ENCODE measurements around the gene TBC1D22A.

TBC1D22A gene

DNA sequence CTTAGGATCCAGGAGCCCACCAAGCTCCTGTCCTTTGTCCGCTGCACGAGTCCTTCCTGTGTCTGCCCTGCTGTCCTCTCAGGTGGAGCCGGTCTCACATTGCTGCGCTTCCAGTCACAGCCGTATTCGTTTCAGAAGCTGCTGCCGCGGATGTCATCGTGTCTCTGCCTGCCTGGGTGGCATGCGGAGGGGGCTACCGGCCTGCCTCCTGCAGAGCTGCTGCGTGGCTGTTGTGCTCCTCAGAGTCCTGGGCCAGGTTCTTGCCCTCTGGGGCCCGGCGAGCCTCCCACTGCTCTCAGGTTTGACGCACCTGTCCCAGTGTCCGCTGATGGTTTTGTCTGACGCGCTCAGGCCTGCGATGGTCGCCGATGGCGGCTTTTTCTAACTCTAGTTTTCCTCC is 254.2 kb downstream of the TBC1D22A start:
- H3K9me3 ChIP-seq = no peaks in the 10 kb centered on the region
- TF ChIP-seq, protein P1, sequence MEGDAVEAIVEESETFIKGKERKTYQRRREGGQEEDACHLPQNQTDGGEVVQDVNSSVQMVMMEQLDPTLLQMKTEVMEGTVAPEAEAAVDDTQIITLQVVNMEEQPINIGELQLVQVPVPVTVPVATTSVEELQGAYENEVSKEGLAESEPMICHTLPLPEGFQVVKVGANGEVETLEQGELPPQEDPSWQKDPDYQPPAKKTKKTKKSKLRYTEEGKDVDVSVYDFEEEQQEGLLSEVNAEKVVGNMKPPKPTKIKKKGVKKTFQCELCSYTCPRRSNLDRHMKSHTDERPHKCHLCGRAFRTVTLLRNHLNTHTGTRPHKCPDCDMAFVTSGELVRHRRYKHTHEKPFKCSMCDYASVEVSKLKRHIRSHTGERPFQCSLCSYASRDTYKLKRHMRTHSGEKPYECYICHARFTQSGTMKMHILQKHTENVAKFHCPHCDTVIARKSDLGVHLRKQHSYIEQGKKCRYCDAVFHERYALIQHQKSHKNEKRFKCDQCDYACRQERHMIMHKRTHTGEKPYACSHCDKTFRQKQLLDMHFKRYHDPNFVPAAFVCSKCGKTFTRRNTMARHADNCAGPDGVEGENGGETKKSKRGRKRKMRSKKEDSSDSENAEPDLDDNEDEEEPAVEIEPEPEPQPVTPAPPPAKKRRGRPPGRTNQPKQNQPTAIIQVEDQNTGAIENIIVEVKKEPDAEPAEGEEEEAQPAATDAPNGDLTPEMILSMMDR (IDR thresholded peaks at IDR 0.05) = no peak
- intact Hi-C loops (cut with DNase I; ENCODE audit: low total_unique reads) = no loop called here

DNA sequence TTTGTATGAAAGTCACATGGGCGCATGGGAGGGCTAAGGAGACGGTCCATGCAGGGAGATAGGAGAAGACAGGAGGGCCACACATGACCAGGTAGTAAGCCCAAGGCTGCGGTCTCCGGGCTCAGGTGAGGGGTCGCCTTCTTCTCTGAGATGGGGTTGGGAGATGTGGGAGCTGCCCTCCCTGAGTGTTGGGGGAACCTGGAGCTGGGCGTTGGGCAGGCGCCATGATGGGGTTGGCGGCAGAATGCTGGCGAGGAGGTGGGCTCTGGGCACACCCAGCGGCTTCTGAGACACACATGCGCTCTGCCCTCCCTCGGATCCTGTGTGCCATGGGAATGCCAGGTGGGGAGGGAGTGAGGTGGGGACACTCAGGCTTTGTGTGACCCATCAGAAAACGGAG is 254.8 kb downstream of the TBC1D22A start:
- TF ChIP-seq, protein P1 (IDR thresholded peaks at IDR 0.05) = no peak
- H3K9me3 ChIP-seq = no peaks in the 10 kb centered on the region
- no peak overlapping the region for H3K4me3 ChIP-seq
- peaks cover 0 to 7% (median 0%) of the 10 kb centered on the region in 3 donors for H3K36me3 ChIP-seq
- H3K4me1 ChIP-seq = no peaks in the 10 kb centered on the region
- peak in 1 of 2 donors; percentile 40 for DNase-seq
- H3K27me3 ChIP-seq = no peaks in the 10 kb centered on the region
- no peak overlapping the region for H3K27ac ChIP-seq
- intact Hi-C loops (cut with DNase I; ENCODE audit: low total_unique reads) = no loop called here

More for the DNA sequence above, 254.2 kb downstream of the TBC1D22A start:
- H3K27ac ChIP-seq = no peak overlapping the region
- DNase-seq = peak in 1 of 2 donors; percentile 54
- no peaks in the 10 kb centered on the region for H3K27me3 ChIP-seq
- H3K36me3 ChIP-seq = peaks cover 0 to 7% (median 0%) of the 10 kb centered on the region in 3 donors
- no peaks in the 10 kb centered on the region for H3K4me1 ChIP-seq
- H3K4me3 ChIP-seq = no peak overlapping the region

DNA sequence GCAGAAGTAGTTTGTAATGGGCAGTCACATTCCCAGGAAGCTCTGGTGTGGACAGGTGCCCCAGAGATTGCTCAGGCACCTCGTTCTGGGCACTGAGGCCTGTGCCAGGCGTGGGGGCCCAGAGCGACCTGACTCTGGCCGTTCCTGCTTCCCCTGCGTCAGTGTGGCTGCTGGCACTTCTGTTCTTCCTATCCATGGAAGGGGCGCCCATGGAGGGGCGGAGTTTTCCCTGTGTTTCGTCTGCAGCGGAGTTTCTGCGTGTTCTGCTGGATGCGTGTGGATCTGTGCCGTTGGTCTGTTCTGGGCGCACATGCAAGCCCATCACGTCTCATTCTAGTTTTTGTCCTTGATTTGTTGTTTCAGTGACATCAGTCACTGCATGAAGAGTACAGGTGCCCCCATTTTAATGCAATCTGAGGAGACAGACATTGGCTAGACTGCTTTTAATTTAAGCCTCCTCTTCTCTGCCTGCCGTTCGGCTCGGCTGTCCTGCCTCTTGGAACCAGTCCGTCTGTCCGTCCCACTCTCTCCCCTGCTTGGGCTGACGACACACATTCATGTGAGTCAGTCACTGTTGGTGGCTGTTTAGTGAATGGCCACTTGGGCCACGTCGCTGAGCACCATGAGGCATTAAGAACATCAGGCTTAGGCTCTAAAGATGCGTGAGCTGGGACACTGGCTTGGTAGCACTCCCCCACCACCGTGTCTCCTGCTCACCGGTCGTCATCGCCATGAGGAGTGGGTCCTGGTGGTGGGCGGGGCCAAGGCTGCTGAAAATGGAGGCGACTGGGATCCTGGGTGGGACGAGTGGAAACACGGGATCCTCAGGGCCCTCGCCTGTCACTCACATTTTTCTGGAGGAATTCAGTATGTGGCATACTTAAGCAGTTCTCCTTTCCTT is 255.8 kb downstream of the TBC1D22A start:
- TF ChIP-seq, protein P1 (IDR thresholded peaks at IDR 0.05) = no peak
- no peaks in the 10 kb centered on the region for H3K9me3 ChIP-seq
- intact Hi-C loops (cut with DNase I; ENCODE audit: low total_unique reads) = no loop called here
- DNase-seq = peak in 1 of 2 donors; percentile 45
- H3K27ac ChIP-seq = no peak overlapping the region
- peaks cover 0 to 7% (median 0%) of the 10 kb centered on the region in 3 donors for H3K36me3 ChIP-seq
- no peaks in the 10 kb centered on the region for H3K4me1 ChIP-seq
- H3K27me3 ChIP-seq = no peaks in the 10 kb centered on the region
- no peak overlapping the region for H3K4me3 ChIP-seq

DNA sequence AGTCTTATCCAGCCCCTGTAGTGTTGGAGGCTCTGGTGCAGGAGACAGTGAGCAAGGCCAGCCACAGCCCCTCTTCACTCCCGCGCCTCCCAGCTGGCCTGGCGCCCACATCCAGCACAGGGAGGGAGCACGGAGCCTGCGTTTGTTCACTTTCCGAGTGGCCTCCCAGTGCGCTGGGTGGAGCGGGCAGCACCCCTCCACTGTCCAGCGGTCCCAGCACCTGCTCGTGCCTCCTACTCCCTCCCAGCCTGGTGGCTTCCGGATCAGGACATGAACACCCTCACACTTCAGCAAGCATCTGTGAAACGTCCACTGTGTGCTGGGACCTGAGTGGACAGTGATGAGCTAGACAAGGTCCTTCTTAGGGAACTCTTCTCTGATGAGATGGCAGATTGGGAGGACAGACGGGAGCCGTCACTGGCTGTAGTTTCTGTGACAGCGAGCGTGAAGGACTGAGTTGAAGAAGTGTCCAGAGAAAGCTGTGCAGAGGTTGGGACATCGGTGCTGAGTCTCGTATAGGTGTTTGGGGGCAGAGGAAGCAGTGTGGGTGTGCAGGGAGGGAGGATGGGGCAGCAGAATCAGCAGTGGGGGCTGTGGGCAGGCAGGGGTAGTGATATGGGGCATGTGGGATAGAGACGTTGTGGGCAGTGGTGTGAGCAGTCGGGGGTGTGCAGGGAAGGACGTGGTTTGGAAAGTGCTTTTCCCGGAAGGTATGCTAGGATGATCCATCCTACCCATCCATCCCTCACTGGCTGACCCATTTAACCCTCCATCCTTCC is 256.8 kb downstream of the TBC1D22A start:
- H3K27ac ChIP-seq = no peak overlapping the region
- no peak overlapping the region for H3K4me3 ChIP-seq
- H3K9me3 ChIP-seq = no peaks in the 10 kb centered on the region
- H3K27me3 ChIP-seq = no peaks in the 10 kb centered on the region
- peak in 1 of 2 donors; percentile 38 for DNase-seq
- TF ChIP-seq, protein P1 (IDR thresholded peaks at IDR 0.05) = no peak
- H3K36me3 ChIP-seq = peaks cover 0 to 7% (median 0%) of the 10 kb centered on the region in 3 donors
- intact Hi-C loops (cut with DNase I; ENCODE audit: low total_unique reads) = no loop called here
- H3K4me1 ChIP-seq = no peaks in the 10 kb centered on the region

DNA sequence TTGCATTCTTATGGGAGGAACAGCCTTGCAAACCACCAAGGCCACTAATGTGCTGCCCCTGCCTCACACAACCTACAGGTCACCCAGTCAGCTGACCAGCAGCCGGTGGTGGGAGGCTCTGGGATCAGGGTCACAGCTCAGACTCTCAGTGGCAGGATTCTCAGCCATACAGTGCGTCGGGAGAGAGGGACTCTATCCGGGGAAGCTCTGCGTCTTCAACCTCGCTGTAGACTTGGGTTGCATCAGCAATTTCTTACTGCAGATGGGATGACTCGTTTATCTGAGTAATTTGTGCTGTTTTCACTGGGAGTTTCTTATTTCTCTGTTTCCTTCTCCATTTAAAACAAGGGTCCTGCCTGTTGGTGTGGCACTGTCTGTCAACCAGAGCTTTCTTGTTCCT is 257.7 kb downstream of the TBC1D22A start:
- Histone ChIP-seq H3K27me3 (no peaks in the 10 kb centered on the region), H3K4me1 (no peaks in the 10 kb centered on the region), H3K4me3 (no peak overlapping the region), H3K9me3 (no peaks in the 10 kb centered on the region), H3K27ac (no peak overlapping the region), H3K36me3 (peaks cover 0 to 7% (median 0%) of the 10 kb centered on the region in 3 donors)
- intact Hi-C loops (cut with DNase I; ENCODE audit: low total_unique reads) = no loop called here
- DNase-seq = peak in 1 of 2 donors; percentile 42
- TF ChIP-seq, protein P1 (IDR thresholded peaks at IDR 0.05) = no peak
